Gastrocnemius medialis (tissue), 4 donors: ENCODE measurements around the gene ALKBH7.

Source experiments
- CTCF ChIP-seq, 5 experiments: fragments of 450-650 bp in 3 of 5; fragments of 200-600 bp in 2 of 5; sonication (generic) in 2 of 5; IDR thresholded peaks in 4 of 5; conservative IDR thresholded peaks in 1 of 5; 1 replicate in 4 of 5; 2 replicates in 1 of 5; pipeline ENCODE4 v1.5.1; 2016 to 2019; ENCODE audit warnings: antibody characterized with exemption in 5 of 5, mild to moderate bottlenecking in 3 of 5, moderate library complexity in 3 of 5
- POLR2A ChIP-seq, 2 donors: fragments of 450-650 bp; IDR thresholded peaks; one replicate each; pipeline ENCODE4 v1.6.1; 2017; ENCODE audit warnings: antibody characterized with exemption in 2 of 2, mild to moderate bottlenecking in 2 of 2, moderate library complexity in 2 of 2

GRCh38 chr19:6379744-6380143 is 7.2 kb downstream of the ALKBH7 start:
- no peak for TF ChIP-seq CTCF (IDR thresholded peaks at IDR 0.05 in 4 of 5, conservative IDR thresholded peaks at IDR 0.05 in 1 of 5)
- no peak for TF ChIP-seq POLR2A (IDR thresholded peaks at IDR 0.05)
